Putamen (tissue), 1 donor: ENCODE measurements around the gene ICA1.

Experiments used
- DNase-seq: peaks from one replicate; pipeline ENCODE4 v3.0.0-alpha.2; 2016; ENCODE audit warnings: low spot score

The ICA1 gene

DNA sequence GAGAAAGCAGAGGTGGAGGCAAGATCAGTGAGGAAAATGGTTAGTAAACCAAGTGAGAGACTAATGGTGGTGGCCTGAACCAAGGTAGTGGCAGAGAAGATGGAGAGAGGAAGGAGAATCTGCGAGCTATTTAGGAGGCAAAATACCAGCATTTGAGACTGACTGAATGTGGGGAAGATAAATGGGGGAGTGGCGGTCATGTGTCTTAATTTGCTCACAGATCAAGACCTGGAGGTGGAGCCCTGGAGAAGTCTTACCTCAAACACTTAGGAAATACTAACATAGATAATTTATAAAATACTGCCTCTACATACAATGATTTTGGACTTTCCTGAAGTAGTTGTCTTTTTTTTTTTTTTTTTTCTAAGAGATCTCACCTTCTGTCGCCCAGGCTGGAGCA is 34.7 kb downstream of the ICA1 start:
- no peak for DNase-seq

DNA sequence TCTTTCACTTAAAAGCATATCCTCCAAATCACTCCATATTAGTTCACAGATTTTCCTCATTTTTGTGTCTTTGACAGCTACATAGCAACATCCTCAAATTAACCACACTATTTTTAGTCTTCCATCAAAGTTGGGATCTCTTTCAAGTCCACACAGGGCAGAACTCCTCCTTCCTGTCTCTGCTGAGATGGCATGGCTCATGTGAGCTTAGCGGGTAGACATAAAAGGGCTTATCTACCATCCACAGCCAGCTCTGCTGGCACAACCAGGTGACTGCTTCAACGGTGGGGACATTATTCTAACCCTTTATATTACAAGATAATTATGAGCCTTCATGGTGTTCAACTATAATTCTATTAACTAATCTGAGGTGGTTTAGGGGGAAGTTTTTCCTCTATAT is 35.5 kb downstream of the ICA1 start:
- DNase-seq: no peak

DNA sequence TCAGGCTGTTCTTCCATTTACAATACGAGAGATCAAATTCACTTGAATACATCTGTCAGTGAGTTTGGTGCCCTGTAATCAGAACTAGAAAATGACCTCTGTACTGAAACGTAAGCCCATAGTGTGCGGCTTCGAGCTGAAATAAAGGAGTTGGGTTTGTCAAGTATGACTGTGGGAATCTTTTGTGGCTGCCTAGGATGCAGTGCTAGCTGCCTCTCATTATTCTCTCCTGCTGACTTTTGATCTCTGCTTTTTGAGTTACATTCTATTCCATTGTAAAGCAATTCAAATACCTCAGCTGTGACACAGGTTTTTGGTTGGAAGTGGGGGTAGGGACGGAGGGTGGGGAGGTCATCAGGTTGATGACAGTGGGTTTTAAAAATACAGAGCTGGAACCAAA is 40.4 kb downstream of the ICA1 start:
- DNase-seq: no peak

DNA sequence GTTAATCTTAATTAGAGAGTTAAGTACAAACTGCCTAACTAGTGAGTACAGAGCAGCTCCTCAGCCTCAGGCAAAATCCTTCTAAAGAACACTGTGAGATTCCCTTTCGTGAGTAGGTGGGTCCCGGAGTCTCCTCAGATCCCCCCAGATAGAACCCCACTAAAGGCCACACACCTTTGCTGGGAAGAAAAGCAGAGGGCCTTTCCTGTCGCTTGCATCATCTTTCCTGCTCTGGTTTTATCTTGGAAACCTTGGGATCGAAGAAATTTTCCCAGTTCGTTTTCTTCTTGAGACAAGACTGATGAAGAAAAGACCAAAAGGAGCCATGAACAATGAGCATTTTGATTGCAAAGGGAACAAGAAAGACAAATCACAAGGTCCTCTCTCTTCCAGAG is 40.9 kb downstream of the ICA1 start:
- no peak for DNase-seq

DNA sequence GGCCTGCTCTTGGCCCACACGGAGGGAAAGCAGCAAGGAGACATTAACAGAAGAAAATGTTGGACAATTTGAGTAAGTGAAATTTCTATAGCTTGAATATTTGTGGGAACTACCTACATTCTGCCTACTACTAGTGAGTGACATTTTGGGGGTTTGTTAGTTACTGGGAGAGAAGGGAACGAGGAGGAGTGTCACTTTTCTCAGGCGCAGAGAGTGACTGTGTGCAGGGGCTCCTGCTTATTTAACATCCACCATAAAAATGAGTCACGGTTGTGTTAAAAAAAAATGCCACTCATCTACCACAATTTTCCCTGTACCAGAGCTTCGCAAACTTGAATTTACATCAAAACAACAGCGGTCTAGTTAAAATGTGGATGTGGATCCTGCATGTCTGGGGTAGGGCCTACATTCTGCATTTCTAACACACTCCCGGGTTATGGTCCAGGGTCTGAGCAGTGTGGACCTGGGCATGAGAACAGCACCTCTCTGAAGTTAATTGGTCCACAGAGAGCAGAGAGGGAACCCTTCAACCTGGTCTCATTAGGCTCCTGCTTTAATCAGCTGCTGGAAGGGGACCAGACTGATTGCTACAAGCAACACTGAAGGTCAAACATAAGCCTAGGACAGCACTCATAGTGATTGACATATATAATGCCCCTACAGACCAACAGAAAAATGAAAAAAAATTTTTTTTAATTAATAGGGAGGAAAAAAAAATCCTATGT is 41.4 kb downstream of the ICA1 start:
- peak; percentile 70 for DNase-seq

DNA sequence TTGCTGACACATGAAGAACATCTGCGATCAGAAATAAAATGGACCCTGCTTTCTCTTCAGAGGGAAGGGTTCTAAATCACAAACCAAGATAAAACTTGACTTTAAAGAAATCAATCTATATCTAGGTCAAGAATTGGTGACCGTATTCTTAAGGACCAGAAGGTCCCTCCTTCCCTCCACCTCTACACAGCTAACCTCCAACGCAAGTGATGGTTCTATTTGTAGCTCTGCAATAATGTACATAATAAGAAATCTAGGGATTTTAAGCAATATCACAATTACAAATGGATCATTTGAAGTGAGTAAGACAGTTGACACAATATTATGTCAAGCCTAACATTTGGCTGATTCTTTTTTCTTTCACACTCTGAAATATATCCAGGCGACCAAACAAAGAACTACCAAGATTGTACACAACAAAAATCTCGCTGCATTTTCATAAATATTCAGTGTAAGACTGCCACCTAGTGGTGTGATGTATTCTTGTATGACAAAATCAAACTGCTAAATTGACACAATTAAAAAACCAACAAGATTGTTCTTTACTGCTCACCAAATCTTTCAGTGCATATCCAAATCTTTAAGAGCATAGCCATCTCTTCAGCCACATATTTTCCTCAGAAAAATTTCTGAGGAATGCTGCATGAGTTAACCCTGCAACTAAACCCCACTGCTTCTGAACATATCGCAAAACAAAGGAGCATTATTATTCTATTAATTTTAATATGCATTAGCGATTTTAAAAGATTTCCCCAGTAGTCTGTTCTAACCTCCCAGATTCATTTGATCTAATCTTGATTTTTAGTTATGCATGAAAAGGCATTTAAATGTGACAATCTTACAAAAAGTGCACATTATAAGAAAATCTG is 44.5 kb downstream of the ICA1 start:
- DNase-seq: peak; percentile 80

DNA sequence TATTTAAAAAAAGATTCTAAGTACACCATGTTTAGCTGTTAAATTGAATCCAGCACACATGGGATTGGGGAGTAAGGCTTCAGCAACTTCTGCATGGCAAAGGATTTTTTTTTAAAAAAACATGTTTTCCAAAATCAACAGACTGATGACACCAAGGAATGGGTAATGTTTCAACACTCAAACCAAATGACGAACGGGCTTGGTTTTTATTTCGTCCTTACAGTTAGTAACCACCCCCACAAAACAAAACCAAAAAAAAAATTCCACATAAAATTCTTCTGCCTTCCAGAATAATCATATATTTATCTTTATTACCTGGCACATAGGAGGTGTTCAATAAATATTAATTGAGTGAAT is 45.7 kb downstream of the ICA1 start:
- DNase-seq: no peak

DNA sequence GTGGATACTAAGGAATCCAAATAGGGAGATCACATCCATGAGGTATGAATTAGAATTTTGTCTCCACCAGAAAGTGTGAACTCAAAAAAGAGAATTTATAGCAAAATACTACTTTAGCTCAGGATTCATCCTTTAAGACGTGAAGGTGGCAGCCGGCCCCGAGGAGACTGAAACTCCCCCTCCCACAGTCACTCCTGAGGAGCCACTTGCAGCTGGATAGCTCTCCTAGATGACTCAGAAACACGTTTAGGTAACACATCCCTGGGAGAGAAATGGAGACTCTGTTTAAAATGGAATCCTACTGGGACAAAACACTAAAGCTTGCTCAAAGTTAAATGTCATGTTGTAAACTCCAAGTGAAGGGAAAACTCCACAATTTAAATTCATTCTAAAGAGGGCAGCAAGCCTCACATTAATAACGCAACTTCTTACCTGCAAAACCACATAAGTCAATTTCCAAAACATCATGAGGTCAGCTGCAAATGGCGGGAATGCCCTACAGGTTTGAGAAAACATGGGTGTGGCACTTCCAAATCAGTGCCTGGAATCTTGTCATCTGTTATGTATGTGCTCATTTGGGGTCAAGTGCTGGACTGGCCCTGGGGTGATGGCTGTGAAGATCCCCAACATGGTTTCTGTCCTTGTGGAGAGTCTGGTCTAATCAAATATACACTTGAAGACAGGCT is 46.2 kb downstream of the ICA1 start:
- no peak for DNase-seq

DNA sequence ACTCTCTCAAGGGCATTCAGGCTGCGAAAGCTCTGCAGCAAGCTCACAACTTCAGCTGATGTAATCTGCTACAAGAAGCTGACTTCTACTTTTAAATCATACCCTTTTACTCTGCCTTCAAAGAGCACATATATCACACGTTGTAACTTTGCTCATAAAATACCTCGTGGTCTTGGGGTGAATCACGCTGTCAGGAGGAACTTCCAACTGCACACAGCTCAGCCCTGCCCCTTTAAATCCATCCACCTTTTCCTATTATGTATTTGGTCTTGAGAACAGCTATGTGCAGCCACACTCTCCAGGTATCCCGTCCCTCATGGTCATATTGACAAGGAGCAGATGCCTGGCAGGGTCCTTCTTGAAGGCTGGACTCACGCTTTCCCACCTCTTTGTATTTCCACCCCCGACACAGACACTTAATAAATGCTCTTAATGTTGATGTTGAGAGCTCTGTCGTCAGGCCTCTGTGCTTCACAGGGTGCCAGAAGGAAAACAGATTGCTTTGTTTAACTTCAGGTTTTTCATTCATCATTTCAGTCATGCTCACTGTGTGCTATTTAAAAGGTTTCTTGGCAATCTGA is 47.6 kb downstream of the ICA1 start:
- no peak for DNase-seq

DNA sequence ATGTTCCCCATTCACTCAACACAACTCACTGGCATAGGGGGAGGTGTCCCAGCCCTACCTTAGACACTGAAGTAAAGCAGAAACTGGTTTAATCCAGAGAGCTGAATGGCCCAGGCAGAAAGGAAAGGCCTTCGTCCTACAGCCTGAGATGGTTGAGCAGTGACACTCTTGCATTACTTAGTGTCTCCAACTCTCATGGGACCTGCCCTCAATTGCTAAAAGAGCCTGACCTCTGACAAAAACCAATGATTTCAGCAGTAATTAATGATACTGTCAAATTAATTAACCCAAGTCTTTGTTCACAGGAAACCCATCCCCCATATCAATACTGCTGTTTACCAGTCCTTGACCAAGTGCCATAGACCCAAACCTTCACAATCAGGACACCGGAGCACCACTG is 48.6 kb downstream of the ICA1 start:
- no peak for DNase-seq

DNA sequence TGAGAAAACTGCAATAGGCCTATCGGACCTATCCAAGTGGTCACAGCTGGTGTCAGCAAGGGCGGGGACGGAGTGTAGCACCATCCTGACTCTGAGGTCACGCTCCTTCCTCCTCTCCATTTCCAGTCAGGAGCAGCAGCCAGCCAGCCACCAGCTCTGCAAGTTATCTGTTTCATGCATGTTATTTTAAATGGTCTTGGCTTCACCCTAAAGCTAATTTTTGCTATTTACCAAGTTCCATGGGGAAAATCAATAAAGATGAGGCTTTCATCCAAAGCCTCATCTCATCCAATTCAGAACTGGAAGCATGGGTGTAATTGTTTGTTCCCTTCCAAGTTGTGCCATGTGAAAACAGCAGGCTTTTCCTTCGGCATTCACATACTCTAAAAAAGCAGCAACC is 49.3 kb downstream of the ICA1 start:
- DNase-seq: no peak

DNA sequence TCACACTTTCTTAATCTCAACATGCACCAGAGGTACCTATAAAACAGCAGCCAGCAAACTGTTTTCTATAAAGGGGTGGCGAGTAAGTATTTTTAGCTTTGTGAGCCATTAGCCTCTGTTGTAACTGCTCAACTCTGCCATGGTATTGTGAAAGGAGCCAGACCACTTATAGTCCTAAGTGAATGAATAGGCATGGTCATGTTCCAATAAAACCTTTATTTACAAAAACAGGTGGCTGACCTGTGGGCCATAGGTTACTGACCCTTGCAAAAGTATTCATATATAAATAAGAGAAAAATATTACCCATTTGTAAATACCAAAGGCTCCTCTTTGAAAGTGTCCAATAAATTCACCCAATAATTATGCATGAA is 50.3 kb downstream of the ICA1 start:
- no peak for DNase-seq

DNA sequence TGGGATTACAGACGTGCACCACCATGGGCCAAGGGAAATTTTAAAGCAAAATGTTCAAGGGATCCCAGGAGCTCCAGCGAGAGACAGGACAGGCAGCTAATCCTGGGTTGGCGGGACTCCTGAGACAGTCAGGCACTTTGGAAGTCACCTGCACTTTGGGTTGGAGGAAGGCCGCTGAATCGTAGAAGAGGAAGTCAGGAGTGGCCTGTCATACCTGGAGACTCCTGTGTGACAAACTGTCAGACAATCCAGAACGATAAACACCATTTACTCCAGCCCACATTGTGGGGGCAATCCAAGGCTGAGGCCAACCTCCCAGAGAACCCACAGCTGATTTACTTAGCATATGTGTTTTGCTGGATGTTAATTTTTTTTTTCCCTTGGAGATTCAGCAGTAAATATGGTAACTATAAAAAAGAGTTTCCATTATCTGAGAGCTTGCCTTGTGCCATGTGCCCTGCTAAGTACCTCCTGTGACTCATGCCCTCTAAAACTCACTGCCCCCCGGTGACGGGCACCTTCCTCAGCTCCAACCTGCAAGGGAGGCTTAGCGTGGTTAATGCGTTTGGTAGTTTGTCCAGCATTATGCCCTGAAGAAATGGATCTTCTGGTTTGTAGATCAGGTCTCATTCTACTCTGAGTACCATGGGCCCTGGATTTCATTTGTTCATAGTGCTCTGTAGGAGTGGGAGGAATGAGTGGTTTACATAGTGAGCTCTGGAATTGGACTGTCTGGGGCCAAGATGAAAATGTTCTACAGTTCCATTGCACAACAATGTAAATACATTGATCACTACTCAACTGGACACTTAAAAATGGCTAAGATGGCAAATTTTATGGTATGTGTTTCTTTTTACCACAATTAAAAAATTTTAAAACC is 50.9 kb downstream of the ICA1 start:
- DNase-seq: no peak

DNA sequence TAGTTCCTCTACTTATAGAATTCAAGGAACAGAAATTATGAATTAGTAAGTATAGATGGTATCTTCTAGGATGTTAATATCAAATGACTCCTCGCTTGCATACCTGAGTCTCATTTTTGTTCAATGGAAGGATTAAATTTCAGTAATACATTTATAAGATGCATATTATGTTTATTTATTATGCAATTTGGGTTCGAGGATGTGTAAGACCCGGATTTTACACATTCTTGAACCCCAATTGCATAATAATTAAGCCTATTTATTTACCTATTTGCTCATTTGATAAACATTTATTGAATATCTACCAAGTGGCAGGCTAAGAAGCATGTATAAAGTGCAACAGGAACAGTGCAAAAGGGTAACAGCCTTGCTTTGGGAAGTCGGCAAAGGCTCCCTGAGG is 52.6 kb downstream of the ICA1 start:
- DNase-seq: no peak

DNA sequence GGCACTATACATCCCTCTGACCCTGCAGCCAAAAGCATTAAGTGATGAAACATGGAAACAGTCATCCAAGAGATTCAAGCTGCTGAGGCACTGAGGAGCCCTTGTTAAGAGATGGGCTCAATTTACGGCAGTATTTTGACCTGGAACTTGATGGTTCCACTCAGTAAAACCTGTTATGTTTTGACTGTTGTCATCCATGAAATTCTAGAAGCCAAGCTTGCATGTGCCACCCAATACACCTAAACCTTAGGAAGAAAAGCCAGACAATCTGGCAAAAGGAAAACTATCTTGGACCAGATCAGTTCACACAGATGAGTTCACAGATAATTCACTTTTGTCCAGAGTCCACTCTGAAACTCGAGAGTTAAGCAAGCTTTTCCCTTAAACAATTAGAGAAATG is 53.2 kb downstream of the ICA1 start:
- no peak for DNase-seq

DNA sequence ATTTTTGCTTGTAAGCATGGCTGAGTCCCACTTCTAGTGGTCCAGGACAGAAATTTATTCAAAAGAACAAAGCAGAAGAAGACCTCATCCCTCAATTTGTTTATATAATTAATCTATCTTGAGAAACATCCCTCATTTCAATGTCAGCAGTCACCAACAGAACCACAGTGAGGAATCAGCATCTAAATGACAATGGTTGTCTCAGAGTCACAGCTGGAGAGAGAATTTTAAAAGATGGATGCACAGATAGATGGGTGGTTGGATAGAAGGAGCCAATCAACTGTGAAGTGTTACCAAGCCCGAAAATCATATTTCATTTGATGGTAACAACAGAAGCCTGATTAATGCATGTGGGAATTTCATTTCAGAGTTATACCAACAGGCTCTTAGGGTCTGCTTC is 55.0 kb downstream of the ICA1 start:
- no peak for DNase-seq

DNA sequence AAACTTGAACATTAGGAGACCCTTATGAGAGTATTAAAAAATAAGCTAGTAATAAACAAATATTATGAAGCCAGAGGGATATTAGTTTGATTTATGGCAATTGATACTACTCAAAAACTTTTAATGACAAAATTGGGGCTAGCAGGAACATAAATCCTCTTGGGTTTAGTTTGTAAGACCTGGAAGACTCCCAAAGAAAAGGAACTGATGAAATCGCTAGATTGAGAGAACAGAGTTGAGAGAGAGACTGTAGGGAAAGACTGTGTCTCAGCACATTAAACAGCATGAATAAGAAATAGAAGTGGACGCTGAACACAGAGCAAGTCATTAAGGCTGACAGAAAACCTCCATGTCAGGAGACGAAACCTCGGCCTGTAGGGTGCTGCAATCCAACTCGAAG is 56.4 kb downstream of the ICA1 start:
- DNase-seq: no peak

DNA sequence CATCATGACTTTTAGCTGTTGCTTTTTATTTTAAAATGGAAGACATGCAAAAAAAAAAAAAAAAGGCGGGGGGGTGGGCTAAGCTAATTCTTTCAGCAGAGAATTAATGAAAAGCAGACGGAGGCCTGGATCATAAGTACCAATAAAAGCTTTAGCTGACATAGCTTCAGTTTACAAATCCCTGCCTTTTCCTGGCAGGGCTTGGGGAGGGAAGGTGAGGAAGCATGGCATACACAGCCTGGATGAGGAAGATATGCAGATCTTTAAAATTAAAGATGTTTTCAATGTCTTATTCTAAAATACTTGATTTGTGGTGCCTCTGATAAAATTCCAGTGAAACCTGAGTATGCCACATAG is 57.0 kb downstream of the ICA1 start:
- no peak for DNase-seq

DNA sequence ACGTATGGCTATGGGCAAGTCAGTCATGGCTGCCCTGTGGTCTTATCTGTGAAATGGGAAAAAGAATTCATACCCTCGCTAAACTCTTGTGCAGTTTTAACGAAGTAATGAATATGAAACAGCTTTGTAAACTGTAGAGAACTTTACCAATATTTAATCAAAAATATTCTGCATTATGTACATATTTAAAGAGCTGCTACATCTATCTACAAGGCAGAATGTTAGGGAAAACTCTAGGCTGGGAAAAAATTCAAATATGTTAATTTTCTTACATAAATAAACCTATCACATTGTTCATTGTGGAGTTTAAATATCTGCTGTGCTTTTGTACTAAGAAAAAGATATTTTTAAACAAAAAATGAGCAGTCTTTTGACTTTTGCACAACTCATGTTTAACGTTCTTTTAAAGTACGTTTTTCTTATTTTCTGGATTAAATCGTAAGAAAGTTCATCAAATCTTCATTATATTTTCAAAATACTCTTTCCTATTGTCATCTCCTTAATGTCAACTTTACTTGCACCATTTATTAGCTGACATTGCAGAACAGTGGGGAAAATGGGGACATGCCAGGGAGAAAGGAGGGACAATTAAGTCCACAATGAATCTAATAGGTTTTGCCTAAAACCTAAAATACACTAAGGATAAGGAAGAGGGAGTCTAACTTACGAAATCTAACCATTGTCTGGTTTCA is 57.5 kb downstream of the ICA1 start:
- no peak for DNase-seq

DNA sequence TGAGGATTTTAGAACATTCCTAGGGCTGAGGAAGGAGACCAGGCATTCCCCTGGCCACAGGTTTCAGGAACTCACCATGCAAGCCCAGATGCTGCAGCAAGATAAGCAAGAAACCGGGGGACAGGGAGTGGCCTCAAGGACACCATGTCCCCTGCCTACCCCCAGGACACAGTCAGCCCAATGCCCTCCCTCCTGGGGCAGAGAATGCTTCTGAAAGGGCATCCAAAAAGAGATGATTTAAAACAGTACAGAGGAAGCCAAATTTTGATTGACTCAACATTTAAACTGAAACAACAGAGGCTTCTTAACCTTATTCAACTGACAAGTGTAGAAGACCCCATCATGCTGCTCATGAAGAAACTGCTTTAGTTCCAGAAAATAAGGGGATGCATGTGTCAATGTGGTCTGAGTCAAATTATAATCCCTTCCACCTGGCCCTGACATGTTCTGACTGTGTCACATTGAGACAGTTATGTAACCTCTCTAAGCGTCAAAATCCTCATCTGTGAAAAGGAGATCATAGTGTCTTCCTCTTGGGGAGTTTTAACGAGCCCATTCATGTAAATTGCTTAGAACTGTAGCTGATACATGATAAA is 60.0 kb downstream of the ICA1 start:
- no peak for DNase-seq

DNA sequence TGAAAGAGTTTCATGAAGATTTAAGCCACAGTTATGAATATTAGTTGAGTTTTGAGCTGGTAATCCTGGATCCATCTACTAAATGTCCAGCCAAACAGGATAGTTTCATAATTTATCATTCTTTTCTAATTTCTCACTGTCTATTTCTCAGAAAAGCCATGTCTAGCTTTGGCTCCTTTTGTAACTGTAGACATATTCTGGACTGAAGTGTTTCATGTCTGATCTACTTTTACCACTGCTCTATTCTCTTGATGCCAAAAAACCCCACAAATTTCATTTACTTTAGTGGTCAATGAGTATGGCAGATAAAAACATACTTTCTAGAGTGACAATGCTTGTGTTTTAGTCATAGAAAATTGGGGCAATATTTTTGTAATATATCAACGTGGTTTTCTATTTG is 61.2 kb downstream of the ICA1 start:
- no peak for DNase-seq
